ENCODE measurements around the gene BARX1.

GRCh38 chr9:93955981-93956784 lies 1.0 kb upstream of the BARX1 start:
- TF ChIP-seq CTCF (IDR thresholded peaks at IDR 0.05) (no peak), POLR2A (IDR thresholded peaks at IDR 0.05) (no peak)

Measured in right lobe of liver (tissue), 4 donors.